HepG2 (cell line): ENCODE data around the gene NFATC3. TPM values are rescaled to one million over a fixed set of nuclear protein-coding genes. Genes with fewer than 3 reads are reported as not detected.

Experiments used
- ARID5B ChIP-seq: IDR thresholded peaks from 2 replicates; pipeline ENCODE4 v1.4.0; 2020; ENCODE audit warnings: mild to moderate bottlenecking, missing genetic modification reagents
- CENPT ChIP-seq: sonication (generic); formaldehyde crosslinking; IDR thresholded peaks from 2 replicates; pipeline ENCODE4 v1.8.0; 2022; ENCODE audit warnings: low read depth, mild to moderate bottlenecking, moderate library complexity, missing genetic modification reagents
- FOXP4 ChIP-seq: sonication (generic); formaldehyde crosslinking; IDR thresholded peaks from 2 replicates; pipeline ENCODE4 v1.4.0; 2020; ENCODE audit warnings: missing genetic modification reagents
- KLF6 ChIP-seq: IDR thresholded peaks from 2 replicates; pipeline ENCODE4 v1.8.0; 2016; ENCODE audit warnings: missing biosample characterization, missing genetic modification reagents
- MAF1 ChIP-seq: sonication (generic); formaldehyde crosslinking; IDR thresholded peaks from 2 replicates; pipeline ENCODE4 v1.5.0; 2020; ENCODE audit warnings: missing genetic modification reagents, borderline replicate concordance
- MED1 ChIP-seq: sonication (generic); formaldehyde crosslinking; IDR thresholded peaks from 2 replicates; pipeline ENCODE4 v1.4.0; 2020; ENCODE audit warnings: missing genetic modification reagents
- REPIN1 ChIP-seq: sonication (generic); formaldehyde crosslinking; IDR thresholded peaks from 2 replicates; pipeline ENCODE4 v1.8.0; 2022; ENCODE audit warnings: missing genetic modification reagents, low read depth, mild to moderate bottlenecking, borderline replicate concordance
- SNAI1 ChIP-seq: sonication (generic); formaldehyde crosslinking; IDR thresholded peaks from 2 replicates; pipeline ENCODE4 v1.5.0; 2020; ENCODE audit warnings: mild to moderate bottlenecking, missing genetic modification reagents, borderline replicate concordance
- SP2 ChIP-seq: sonication (generic); formaldehyde crosslinking; IDR thresholded peaks from 2 replicates; pipeline ENCODE4 v1.5.1; 2020; ENCODE audit warnings: mild to moderate bottlenecking, missing genetic modification reagents
- SPEN ChIP-seq: sonication (generic); formaldehyde crosslinking; IDR thresholded peaks from 2 replicates; pipeline ENCODE4 v1.5.1; 2020; ENCODE audit warnings: low read depth, mild to moderate bottlenecking, missing genetic modification reagents
- TARDBP ChIP-seq: sonication (generic); formaldehyde crosslinking; IDR thresholded peaks from 2 replicates; pipeline ENCODE4 v1.8.0; 2022; ENCODE audit warnings: mild to moderate bottlenecking, missing genetic modification reagents
- TBX2 ChIP-seq: sonication (generic); formaldehyde crosslinking; IDR thresholded peaks from 2 replicates; pipeline ENCODE4 v1.5.0; 2020; ENCODE audit warnings: missing genetic modification reagents, mild to moderate bottlenecking, borderline replicate concordance
- ZNF20 ChIP-seq: sonication (generic); formaldehyde crosslinking; IDR thresholded peaks from 2 replicates; pipeline ENCODE4 v1.4.0; 2020; ENCODE audit warnings: mild to moderate bottlenecking, moderate library complexity, missing genetic modification reagents
- polyA plus RNA-seq, 8 experiments: library from polyadenylated mRNA; depleted of rRNA in 3 of 8; stranded (reverse) in 7 of 8; unstranded in 1 of 8; fragments of >200 nt; fragmentation: Illumina TruSeq in 4 of 8; extraction: Trizol in 4 of 8; gene quantifications; 2 replicates each; pipeline versions ENCODE4 v1.2.1 to v1.2.3, GENCODE V29; 2011 to 2016; ENCODE audit warnings: low read depth in 4 of 8, missing spikeins in 1 of 8, mixed read lengths in 1 of 8; ENCODE audit not compliant: insufficient read depth in 1 of 8
- total RNA-seq, 5 experiments: library from RNA; depleted of rRNA; stranded (reverse); fragments of >200 nt; fragmentation: Illumina TruSeq; extraction: Trizol; gene quantifications; 2 replicates each; pipeline ENCODE4 v1.2.3, GENCODE V29; 2016; ENCODE audit warnings: low read depth in 1 of 5
- TF ChIP-seq, protein P1 (sequence below): sonication (generic); formaldehyde crosslinking; IDR thresholded peaks from one replicate; pipeline ENCODE4 v1.5.1; 2020; ENCODE audit warnings: mild to moderate bottlenecking, missing genetic modification reagents; ENCODE audit errors: not compliant biosample characterization

The NFATC3 gene
- total and polyA plus RNA-seq, 2 of the 13 experiments (the other 11 are each of a cell fraction or from before 2014, with no cell fraction given): 52.6 to 62.7 TPM

GRCh38 chr16:68267612-68268405, 182.6 kb downstream of the NFATC3 start (continued):
- TF ChIP-seq SPEN (CRISPR knock-in tag): 0 out of 2 replicates have a peak, but pooled peaks have one; percentile 30
- peak; percentile 47; the same call in 1 of the 2 replicates for TF ChIP-seq TBX2 (CRISPR knock-in tag)
- no peak; the same call in 1 of the 2 replicates for TF ChIP-seq TARDBP (CRISPR knock-in tag)
- no peak for TF ChIP-seq REPIN1
- TF ChIP-seq, protein P1, sequence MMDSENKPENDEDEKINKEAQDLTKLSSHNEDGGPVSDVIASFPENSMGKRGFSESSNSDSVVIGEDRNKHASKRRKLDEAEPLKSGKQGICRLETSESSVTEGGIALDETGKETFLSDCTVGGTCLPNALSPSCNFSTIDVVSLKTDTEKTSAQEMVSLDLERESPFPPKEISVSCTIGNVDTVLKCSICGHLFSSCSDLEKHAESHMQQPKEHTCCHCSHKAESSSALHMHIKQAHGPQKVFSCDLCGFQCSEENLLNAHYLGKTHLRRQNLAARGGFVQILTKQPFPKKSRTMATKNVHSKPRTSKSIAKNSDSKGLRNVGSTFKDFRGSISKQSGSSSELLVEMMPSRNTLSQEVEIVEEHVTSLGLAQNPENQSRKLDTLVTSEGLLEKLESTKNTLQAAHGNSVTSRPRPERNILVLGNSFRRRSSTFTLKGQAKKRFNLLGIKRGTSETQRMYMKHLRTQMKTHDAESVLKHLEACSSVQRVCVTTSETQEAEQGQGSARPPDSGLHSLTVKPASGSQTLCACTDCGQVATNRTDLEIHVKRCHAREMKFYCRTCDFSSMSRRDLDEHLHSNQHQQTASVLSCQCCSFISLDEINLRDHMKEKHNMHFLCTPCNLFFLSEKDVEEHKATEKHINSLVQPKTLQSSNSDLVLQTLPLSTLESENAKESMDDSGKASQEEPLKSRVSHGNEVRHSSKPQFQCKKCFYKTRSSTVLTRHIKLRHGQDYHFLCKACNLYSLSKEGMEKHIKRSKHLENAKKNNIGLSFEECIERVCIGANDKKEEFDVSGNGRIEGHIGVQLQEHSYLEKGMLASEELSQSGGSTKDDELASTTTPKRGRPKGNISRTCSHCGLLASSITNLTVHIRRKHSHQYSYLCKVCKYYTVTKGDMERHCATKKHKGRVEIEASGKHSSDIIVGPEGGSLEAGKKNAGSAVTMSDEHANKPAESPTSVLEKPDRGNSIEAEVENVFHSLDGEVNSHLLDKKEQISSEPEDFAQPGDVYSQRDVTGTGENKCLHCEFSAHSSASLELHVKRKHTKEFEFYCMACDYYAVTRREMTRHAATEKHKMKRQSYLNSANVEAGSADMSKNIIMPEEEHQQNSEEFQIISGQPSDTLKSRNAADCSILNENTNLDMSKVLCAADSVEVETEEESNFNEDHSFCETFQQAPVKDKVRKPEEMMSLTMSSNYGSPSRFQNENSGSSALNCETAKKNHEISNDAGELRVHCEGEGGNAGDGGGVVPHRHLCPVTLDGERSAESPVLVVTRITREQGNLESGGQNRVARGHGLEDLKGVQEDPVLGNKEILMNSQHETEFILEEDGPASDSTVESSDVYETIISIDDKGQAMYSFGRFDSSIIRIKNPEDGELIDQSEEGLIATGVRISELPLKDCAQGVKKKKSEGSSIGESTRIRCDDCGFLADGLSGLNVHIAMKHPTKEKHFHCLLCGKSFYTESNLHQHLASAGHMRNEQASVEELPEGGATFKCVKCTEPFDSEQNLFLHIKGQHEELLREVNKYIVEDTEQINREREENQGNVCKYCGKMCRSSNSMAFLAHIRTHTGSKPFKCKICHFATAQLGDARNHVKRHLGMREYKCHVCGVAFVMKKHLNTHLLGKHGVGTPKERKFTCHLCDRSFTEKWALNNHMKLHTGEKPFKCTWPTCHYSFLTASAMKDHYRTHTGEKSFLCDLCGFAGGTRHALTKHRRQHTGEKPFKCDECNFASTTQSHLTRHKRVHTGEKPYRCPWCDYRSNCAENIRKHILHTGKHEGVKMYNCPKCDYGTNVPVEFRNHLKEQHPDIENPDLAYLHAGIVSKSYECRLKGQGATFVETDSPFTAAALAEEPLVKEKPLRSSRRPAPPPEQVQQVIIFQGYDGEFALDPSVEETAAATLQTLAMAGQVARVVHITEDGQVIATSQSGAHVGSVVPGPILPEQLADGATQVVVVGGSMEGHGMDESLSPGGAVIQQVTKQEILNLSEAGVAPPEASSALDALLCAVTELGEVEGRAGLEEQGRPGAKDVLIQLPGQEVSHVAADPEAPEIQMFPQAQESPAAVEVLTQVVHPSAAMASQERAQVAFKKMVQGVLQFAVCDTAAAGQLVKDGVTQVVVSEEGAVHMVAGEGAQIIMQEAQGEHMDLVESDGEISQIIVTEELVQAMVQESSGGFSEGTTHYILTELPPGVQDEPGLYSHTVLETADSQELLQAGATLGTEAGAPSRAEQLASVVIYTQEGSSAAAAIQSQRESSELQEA (CRISPR knock-in tag): no peak
- TF ChIP-seq CENPT: no peak
- TF ChIP-seq MED1 (CRISPR knock-in tag): peak; percentile 50; the same call in 1 of the 2 replicates
- peak; percentile 33; the same call in 1 of the 2 replicates for TF ChIP-seq FOXP4 (CRISPR knock-in tag)
- 0 out of 2 replicates have a peak, but pooled peaks have one; percentile 34 for TF ChIP-seq ZNF20
- TF ChIP-seq ARID5B: 0 out of 2 replicates have a peak, but pooled peaks have one; percentile 7
- TF ChIP-seq KLF6: no peak
- TF ChIP-seq MAF1 (CRISPR knock-in tag): no peak
- TF ChIP-seq SNAI1: peak; percentile 75; the same call in 1 of the 2 replicates
- 0 out of 2 replicates have a peak, but pooled peaks have one; percentile 27 for TF ChIP-seq SP2 (CRISPR knock-in tag)
